Heart left ventricle (tissue), 13 donors: Measurements from ENCODE around the gene STC2.

Experiments used
- POLR2A ChIP-seq, 2 donors: fragments of 450-650 bp; IDR thresholded peaks; one replicate each; pipeline ENCODE4 v1.6.1; 2017; ENCODE audit warnings: antibody characterized with exemption in 2 of 2, mild to moderate bottlenecking in 2 of 2, moderate library complexity in 2 of 2
- TF ChIP-seq, protein P1 (sequence below), 12 donors: fragments of 200-600 bp; sonication (generic) in 4 of 12; IDR thresholded peaks; one replicate each; pipeline versions ENCODE4 v1.5.0 to v1.8.0; 2018 to 2022; ENCODE audit warnings: antibody characterized with exemption in 12 of 12, mild to moderate bottlenecking in 5 of 12
- donor health status: ischemic (EF 13 %, LVEDD 7.1; RV severe dilation, severe dysfunction).
- donor health status: DM: no; HTN: yes; CAD: no.
- donor health status: DM: no; HTN: no; CAD: no.
- donor health status: ischemic (EF 25% LVEDD 6.9; RV normal size, moderate dysfunction).
- donor health status: ischemic (EF 25% LVEDD 5.7; RV mildly dilated, moderate dysfunction).
- donor health status: ischemic (EF 35%, LVEDD 5.7; RV mildly dilated, moderate dysfunction).
- donor health status: nonischemic (EF 11% LVEDD 7.7; RV severe dilation, severe dysfunction).
- donor health status: DM: yes; HTN: yes; CAD: no.
- donor health status: PGD.
- donor health status: ischemic (EF 29% LVEDD 5.4; RV normal size, mild dysfunction).
- donor health status: nonischemic (EF 23%, LVEDD 6.1; RV moderate dilation, normal function).

GRCh38 chr5:173341961-173342430 lies 13.8 kb upstream of the STC2 start:
- TF ChIP-seq, protein P1, sequence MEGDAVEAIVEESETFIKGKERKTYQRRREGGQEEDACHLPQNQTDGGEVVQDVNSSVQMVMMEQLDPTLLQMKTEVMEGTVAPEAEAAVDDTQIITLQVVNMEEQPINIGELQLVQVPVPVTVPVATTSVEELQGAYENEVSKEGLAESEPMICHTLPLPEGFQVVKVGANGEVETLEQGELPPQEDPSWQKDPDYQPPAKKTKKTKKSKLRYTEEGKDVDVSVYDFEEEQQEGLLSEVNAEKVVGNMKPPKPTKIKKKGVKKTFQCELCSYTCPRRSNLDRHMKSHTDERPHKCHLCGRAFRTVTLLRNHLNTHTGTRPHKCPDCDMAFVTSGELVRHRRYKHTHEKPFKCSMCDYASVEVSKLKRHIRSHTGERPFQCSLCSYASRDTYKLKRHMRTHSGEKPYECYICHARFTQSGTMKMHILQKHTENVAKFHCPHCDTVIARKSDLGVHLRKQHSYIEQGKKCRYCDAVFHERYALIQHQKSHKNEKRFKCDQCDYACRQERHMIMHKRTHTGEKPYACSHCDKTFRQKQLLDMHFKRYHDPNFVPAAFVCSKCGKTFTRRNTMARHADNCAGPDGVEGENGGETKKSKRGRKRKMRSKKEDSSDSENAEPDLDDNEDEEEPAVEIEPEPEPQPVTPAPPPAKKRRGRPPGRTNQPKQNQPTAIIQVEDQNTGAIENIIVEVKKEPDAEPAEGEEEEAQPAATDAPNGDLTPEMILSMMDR (IDR thresholded peaks at IDR 0.05): no peak
- no peak for TF ChIP-seq POLR2A (IDR thresholded peaks at IDR 0.05)
